ENCODE results near the gene MT1HL1. TPM values are rescaled to one million over a fixed set of nuclear protein-coding genes. Genes with fewer than 3 reads are reported as not detected.

The MT1HL1 gene
- not detected in 5 replicates for total RNA-seq (2022; extraction: Qiagen RNA extraction; ENCODE audit: low read depth)

DNA sequence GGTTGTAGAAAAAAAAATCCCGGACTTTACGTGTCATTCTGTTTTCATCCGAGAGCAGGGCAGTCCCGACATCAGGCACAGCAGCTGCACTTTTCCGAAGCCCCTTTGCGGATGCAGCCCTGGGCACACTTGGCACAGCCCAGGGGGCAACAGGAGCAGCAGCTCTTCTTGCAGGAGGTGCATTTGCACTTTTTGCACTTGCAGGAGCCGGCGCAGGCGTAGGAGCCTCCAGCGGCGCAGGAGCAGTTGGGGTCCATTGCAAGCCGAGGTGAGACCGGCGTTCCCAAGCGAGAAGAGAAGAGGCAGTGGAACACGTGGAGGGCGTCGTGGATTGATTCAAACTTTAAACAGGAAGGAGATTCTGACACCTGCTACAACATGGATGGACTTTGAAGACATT, at the start of gene MT1HL1:
Gene MT1HL1 (minus strand): TSS at position 326 of the 400 bp plus-strand sequence. CDS start 69 bp downstream, at position 257.

DNA sequence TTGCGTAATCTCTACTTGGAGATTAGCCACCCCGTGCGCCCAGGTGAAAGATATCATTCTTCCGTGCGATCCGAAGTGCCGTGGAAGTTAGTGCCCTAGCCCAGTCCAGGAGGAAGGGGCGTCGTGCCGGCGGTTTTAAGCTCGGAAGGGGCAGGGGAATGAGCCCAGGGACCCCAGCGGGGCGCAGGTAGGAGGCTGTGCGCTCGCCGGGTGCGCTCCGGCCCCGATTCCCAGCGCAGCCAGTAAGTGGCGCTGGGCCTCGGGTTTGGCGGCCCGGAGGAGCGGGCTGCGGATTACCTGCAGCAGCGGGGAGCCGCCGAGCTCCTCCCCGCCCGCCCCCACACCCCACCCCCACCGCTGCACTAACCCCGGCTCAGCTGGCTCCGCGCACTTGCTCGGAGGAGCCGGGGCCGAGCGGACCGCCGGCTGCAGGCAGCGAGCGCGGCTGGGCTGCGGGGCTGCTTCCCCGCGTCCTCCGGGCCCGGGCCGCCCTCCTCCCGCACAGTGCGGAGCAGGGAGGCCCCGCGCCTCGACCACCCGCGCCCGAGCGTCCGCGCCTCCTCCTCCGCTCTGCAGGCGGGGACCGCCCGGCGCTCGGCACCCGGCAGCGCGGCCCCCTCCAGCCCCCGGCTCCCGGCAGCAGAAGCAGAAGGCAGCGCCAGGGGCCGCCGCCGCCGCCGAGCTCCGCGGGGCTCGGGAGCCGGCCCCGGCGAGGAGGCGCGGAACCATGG, 37.7 kb upstream of the MT1HL1 start, which contains the start of gene RYR2:
Gene RYR2 (plus strand): TSS at position 390 of the 731 bp plus-strand sequence. CDS start 338 bp downstream, at position 728.

Other genes with a start within 250 kb of the MT1HL1 start
- 3.9 to 7.8 TPM (median 6.4 TPM) in 5 replicates for gene MTR, start 209.1 kb downstream of the MT1HL1 start, total RNA-seq (2022; extraction: Qiagen RNA extraction; ENCODE audit: low read depth)
- 0.07 to 0.18 TPM (median 0.12 TPM) in 3 of 5 replicates, not detected in the others for gene RYR2, start 37.7 kb upstream of the MT1HL1 start, total RNA-seq (2022; extraction: Qiagen RNA extraction; ENCODE audit: low read depth)

All from A549 treated with RU486 at 1 μM for 4 hours (cell line).